GM13977 (cell line): ENCODE data around the gene ATP8A2.

ENCODE experiments used
- DNase-seq: peaks from one replicate; pipeline ENCODE4 v3.0.0; 2012; ENCODE audit warnings: low spot score
- in situ Hi-C: fragments of 300-500 bp; cut with MboI; formaldehyde crosslinking; loops from one replicate; pipeline ENCODE4 v1.12.0; 2022; ENCODE audit warnings: low sequenced_read_pairs, low pct_unique_long_range_greater_than_20kb, mixed read lengths, inconsistent platforms; ENCODE audit not compliant: unreplicated experiment
- TF ChIP-seq, protein P1 (sequence below): IDR thresholded peaks from 2 replicates; pipeline ENCODE4 v1.5.1; 2012; ENCODE audit warnings: mild to moderate bottlenecking, control low read depth; ENCODE audit not compliant: insufficient read depth; ENCODE audit errors: extremely low read depth, missing control alignments

The ATP8A2 gene

DNA sequence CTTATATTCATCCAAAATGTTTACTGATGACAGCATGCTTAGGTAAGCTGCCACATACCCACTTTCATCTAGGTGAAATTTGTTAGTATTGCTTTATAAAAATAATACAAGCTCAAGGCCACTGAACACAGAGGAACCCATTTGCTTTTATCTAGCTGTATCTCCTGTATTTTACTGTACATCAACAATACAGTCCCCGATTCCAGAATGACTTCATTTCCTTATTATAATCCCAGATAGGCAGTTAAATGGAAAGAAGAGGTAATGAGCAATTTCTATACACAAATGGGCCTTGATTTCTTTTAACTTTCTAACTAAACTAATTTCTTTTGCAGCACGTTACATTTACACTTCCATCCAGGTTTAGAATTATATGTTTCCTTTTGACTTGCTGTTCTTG lies 593.8 kb downstream of the ATP8A2 start:
- no peak for DNase-seq
- in situ Hi-C loops: no loop called here
- TF ChIP-seq, protein P1, sequence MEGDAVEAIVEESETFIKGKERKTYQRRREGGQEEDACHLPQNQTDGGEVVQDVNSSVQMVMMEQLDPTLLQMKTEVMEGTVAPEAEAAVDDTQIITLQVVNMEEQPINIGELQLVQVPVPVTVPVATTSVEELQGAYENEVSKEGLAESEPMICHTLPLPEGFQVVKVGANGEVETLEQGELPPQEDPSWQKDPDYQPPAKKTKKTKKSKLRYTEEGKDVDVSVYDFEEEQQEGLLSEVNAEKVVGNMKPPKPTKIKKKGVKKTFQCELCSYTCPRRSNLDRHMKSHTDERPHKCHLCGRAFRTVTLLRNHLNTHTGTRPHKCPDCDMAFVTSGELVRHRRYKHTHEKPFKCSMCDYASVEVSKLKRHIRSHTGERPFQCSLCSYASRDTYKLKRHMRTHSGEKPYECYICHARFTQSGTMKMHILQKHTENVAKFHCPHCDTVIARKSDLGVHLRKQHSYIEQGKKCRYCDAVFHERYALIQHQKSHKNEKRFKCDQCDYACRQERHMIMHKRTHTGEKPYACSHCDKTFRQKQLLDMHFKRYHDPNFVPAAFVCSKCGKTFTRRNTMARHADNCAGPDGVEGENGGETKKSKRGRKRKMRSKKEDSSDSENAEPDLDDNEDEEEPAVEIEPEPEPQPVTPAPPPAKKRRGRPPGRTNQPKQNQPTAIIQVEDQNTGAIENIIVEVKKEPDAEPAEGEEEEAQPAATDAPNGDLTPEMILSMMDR: no peak

DNA sequence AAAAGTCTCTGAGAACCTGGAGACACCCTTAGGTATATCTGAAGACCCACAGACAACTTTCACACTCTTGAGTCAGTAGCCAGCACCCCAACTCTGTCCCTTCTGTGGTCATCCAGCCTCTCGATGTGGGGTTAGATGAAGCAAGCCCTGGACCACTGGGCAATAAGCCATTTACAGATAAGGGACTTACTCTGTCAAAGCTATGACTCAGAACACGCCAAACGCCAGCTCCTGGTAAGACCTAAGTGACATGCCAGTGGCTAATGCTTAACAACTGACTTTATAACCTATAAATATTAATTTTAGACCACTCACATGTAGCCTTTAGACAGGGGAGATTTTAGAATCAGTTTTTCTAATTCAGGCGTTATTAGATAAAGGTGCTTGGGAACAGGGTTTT lies 594.3 kb downstream of the ATP8A2 start:
- in situ Hi-C loops: no loop called here
- TF ChIP-seq, protein P1: no peak
- DNase-seq: no peak

DNA sequence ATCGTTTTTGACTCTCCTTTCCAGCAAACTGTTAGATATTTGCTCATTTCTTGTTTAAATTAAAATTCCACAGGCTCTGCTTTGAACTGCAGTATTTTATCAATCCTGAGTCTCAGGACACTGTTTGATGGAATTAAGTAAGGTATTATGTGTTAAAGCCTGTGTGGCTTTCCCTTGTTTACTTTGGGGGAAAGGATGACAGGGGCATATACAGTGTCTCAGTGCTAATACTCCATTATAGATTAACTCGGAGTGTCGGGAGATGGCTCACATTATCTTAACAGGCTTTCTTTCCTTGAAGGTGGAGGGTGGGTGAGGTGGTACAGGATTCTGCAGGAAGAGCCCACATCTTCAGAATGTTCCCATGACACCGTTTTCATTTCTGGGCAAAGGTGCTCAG lies 595.4 kb downstream of the ATP8A2 start:
- in situ Hi-C loops: no loop called here
- TF ChIP-seq, protein P1: no peak
- DNase-seq: no peak

DNA sequence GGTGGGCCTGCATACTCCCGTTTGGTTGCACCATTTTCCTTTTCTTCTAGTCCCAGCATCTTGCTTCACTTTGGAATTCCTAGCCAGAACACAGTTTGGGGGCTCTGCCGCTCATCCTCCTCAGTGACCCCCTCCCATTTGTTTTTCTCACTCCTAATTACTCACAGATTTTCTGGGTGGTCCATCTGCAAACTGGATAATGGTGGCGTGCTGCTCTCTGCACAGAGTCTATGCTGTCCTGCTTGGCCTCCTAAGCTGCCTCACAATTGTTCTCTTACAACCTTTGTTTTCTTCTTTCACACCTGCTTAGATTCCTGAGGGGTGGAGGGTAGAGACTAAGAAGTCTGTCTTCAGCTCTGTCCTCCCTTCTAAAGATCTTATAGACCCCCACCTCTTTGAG lies 599.3 kb downstream of the ATP8A2 start:
- TF ChIP-seq, protein P1: no peak
- DNase-seq: no peak
- in situ Hi-C loops: no loop called here

DNA sequence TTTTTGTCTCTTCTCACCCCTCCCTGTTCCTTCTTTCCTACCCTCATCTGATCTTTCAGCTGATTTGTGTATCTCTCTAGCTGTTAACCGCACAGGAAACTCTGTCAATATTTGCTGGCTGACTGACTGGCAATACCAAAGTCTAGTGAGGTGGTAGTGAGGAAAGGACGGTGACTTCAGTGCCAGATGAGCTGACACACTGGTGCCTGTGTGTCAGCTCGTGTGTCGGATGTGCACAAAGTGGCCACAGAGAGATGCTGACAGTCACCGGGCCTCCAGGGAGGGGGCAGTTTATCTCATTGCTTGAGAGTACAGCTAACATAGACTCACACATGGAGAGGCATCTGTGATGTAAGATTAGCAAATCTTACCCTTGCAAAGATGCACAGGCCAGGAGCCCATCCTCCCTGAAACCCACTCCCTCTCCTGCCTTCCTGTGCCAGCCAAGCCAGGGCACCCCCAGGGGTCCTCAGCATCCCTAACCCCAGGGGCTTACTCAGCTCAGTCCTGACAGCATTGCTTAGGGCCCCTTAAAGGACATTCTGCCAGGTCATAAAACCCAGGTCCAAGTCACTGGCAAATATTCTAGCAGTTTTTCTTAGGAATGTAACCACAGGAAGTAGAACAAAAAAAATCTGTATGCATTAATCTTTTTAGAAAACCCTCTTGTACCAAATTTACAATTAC lies 599.8 kb downstream of the ATP8A2 start:
- no peak for DNase-seq
- TF ChIP-seq, protein P1: no peak
- in situ Hi-C loops: no loop called here

DNA sequence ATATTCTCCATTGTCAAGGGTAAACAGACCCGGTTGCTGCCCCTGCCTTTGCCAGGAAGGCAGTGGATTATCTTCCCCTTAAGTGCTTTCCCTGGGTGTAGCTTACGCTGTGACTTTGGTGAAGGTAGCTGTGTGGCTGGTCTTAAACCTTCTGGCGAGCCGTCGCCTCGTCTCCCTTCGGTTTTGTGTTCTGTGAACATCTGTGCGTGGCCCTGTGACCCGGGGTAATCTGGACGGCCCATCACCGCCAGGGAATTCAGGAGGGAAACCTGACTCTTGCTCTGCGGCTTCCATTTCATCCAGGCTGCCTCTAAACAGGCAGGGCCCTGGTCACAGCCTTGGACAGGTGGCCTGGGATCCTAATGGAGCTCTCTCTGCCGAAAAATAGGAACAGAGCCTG lies 601.3 kb downstream of the ATP8A2 start:
- no peak for DNase-seq
- TF ChIP-seq, protein P1: no peak
- in situ Hi-C loops: no loop called here

DNA sequence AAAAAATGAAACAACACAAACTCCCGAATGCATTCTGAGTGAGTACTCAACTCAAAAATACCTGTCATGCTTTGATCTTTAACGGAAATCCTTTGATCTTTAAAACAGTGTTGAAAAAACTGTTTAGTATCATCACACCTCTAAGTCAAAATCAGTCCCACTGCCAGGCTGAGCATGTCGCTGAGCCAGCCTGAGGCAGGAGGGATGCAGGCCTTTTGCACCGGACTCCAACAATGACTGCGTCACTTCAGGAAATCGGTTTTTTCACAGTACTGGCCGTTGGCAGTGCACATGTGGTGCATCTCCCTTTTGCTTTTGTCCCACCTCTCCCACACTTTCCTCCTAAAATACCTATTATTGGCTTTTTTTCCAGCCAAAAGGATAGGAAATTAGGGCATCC lies 601.8 kb downstream of the ATP8A2 start:
- no peak for DNase-seq
- TF ChIP-seq, protein P1: no peak
- in situ Hi-C loops: no loop called here
